NCI-H82 treated with DMSO at 0.1 percent for 48 hours (cell line): ENCODE measurements around the gene SRGAP1.

ENCODE experiments used
- DNase-seq: peaks from one replicate; lab custom pipeline; 2025; ENCODE audit not compliant: unreplicated experiment; lab: John Stamatoyannopoulos, UW

Gene SRGAP1

DNA sequence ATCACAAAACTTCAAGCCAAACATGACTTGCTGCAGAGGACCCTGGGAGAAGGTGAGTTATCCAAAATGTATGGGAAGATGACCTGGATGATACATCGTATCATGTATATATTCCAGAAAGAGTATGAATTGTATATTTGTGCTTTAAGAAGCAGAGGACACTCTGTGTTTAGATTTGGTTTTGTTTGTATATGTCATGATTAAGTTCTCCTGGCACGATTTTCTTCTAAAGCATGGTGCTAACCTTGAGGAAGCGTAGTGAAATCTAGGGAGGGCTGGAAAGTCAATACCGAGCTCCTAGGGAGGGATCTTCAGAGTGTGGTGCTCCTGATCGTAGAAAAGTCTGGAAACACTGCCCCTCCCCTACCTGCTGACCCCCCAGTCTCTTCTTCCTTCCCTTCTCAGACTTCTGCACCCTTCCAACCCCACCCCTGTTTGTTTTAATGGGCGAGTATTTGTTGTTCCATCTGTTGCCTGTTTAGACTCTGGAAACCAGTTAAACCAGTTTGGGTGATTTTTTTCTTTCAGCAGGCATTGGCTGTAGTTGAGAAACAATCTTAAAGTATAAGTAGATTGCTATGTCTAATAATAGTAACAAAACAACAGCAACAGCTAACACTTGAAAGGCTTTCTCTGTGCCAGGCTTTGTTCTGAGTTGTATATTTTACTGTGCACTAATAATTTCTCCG, 236.0 kb downstream of the SRGAP1 start:
- DNase-seq, result no peak

DNA sequence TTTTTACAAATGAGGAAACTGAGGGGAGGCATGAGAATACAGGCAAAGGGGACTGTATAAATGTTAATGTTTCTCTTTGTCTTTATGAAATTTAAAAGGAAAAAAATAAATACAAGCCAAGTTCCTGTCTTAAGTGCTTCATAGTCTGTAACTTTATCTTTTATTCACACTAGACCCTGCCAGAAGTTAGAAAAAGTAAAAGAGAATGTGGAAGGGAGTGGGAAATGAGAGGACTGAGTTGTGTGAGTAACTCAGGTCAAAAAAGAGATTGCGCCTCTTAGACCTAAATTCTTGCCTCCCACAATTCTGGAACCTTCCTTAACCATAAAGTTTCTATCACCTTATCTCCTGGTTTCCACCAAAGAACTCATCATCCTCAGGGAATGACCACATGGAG, 236.5 kb downstream of the SRGAP1 start:
- no peak for DNase-seq

DNA sequence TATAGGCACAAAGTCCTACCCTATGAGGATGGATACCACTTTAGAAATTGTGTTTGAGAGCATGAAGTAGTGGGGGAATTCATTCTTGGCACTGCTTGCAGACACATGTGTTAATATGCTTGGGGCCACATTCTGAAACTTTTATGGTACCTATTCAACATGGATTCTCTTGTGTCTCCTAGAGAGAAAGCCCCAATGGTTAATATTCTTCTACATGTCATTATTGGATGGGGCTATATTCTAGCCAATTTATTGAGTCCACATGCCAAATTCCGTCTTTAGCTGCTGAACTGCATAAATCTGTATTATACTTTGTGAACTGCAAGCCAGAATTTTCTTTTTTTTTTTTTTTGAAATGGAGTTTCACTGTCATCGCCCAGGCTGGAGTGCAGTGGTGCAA, 237.6 kb downstream of the SRGAP1 start:
- no peak for DNase-seq

DNA sequence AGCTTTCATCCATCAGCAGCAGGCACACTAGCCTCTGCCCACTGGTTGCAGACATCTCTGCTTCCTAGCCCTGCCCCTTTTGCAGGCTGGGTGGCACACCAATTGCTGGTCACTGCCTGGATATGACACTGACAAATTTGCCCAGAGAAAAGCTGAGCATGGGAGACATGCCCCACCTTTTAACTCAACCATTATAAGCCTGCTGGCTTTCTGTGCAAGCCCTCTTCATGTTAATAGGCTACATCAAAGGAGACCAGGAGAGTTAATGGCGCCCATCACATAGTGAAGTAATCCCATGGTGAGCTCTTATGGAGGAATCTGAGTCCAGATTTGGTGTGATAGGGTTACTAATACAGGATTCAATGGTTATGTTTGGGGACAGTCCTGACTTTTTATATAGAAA, 238.4 kb downstream of the SRGAP1 start:
- DNase-seq, result no peak

DNA sequence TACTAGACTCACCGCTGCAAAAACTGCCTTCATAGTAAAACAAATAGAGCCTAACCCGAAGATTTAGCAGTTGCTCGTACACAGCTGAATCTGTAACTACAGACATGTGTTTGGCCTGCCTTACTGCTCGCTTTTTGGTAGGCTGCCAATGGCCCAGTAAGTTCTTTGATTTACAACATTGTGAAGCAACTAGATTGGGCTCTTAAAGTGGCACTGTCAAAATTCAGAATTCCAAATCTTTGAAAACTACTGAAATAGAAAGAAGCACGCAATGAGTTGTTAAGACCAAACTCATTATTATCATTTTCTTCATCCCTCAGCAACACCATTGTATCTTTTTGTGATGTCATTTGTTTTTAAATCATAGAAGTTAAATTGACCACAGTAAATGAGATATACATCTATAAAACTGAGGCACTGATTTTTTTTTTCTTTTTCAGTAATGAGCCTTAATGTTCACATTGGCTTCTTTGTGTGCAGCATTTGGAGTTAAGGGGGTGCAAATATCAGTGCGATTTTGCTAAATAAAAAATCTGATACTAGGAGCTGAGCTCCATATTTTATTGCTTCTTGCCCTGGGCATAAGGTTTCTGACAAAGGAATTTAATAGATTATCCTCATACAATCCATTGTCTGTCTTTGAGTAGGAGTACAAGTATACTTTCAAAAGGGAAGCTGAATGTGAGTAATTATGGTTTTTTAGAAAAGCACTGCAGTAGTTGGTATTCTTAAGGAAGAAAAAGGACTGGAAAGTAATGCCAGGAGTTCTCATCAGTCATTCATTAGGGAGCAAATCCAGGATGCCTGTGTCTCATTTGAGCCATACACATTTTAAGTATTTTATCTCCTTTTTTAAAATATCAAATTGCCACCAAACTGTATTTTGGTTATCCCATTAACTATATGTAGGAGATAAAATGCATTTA, 239.0 kb downstream of the SRGAP1 start:
- no peak for DNase-seq

- DNase-seq, result no peak
Observed at GRCh38 chr12:64085154-64085553, 240.7 kb downstream of the SRGAP1 start.

DNA sequence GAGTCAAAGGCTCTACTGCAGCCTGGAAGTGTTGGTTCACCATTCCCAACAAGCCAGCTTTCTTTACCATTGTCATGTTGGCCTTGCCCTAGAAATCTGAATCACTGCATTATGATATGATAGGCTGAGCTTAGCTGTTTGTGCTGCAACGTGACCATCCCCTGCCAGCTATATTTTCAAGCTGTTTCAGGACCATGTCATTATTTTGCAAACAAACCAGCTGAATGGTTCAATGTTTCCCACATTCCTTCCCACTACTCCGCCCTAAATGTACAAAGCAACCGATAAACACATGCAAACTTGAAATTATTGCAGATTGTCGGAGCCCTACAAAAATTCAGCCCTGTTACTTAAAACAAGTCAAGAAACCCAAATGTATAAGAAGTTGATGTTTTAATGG, 241.5 kb downstream of the SRGAP1 start:
- DNase-seq, result no peak

DNA sequence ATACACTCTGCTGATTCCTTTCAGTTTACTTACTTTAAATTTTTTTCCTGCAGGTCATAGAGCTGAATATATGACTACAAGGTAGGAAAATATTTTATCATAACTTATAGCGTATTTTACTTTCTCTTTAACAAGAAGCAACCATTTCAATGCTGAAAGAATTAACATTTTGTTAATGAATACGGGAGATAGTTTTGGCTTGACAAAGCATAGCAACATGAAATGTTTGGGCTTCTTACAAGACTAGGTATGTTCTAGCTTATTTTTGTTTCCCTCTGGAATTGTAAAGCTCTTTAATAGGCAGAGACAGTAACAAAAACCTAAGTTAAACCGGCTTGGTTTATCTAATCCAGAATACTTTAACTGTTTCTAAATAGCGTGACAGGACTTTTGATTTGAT, 242.4 kb downstream of the SRGAP1 start:
- no peak for DNase-seq

GRCh38 chr12:64087761-64088160, 243.3 kb downstream of the SRGAP1 start:
- DNase-seq, result no peak

GRCh38 chr12:64088431-64089349, 244.2 kb downstream of the SRGAP1 start:
- peak; percentile 24 for DNase-seq

GRCh38 chr12:64090047-64090446, 245.5 kb downstream of the SRGAP1 start:
- no peak for DNase-seq

- DNase-seq, result peak; percentile 86
Observed at GRCh38 chr12:64091186-64091585, 246.7 kb downstream of the SRGAP1 start.

GRCh38 chr12:64092507-64093196, 248.2 kb downstream of the SRGAP1 start:
- DNase-seq, result peak; percentile 12

DNA sequence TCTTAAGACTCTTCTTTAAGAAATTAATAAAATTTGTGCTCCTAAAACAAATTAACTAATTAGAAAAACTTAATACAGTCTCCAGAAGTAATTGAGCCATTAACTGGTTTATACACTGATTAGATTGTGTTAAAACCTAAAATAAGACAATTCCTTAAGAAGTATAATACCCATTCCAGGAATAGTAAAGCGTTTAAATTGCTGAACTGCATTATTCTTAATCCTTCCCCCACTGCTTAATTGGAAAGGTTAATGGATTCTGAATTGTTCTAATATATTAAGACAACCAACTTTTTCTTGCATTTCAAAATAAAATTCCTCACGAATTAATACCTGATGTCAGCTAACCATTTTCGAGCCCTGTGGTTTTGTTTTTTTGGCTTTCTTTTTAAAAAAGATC, 249.2 kb downstream of the SRGAP1 start:
- peak; percentile 60 for DNase-seq

DNA sequence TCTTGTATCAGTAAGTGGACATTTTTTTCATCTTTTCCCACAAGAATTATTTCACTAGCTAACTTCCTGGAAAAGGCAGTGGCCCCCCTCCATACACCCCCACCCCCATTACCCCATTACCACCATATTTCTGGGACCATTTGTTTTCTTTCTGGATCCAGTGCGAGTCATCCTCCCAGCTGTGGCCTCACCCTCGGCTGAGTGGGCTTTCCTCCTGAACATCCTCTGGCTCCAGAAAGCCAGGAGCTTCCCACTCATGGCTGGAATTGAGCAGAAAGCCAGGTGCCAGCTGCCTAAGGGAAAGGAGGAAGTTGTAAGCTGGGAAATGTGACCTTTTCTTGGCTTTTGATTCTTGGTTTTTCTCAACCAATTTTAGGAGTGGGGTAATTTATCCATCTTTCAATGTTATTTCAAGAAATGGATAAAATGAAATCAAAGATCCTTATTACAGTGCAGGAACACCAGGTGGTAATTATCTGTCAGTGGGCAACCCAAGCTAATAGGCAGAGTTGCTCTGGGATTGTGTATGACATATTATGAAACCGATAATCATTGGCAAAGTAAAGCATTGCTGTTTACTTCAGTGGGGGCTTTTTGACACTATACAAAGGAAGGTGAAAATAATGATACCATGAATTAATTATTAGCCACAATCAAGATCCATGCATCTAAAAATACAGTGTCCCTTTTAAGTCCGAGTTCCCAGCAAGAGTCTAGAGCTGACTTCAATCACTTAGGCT, 253.0 kb downstream of the SRGAP1 start:
- DNase-seq, result no peak

DNA sequence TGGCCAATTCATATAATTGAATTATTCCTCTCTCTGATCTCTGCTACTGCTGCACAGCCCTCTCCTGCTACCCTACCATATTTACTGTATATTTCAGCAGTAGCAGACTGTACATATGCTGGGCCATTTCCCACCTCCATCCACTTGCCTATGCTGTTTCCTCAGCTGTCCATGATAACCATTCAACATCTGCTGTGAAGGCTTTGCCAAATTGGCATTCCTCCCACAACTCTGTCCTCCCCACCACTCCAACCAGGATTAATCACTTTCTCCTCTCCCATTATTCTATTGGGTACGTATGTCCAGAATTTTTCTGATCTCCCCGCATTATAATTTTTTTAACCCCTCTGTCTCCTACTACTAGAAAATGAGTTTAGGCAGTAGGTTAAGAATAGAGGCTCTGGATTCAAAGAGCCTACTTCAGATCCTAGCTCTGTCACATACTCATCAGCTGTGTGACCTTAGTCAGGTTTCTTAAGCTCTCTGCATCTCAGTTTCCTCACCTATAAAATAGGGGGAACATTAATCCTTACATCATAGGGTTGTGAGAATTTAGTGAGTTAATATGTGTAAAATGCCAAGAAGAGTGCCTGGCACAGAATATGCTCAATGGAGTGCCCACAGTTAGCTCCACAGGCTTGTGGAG, 254.3 kb downstream of the SRGAP1 start:
- DNase-seq, result no peak

- no peak for DNase-seq
Observed at GRCh38 chr12:64099397-64099796, 254.9 kb downstream of the SRGAP1 start.

GRCh38 chr12:64102339-64102738, 257.8 kb downstream of the SRGAP1 start:
- DNase-seq, result no peak
